Panc1 (cell line): ENCODE measurements around the gene C3orf62. TPM values are rescaled to one million over a fixed set of nuclear protein-coding genes. Genes with fewer than 3 reads are reported as not detected.

Source experiments
- ATAC-seq: fragments of 200-7000 bp; cut with Tn5 transposase; 2 replicates; pipeline ENCODE4 v1.9.1; 2020; ENCODE audit warnings: mild to moderate bottlenecking, moderate library complexity
- BruUV-seq: library from RNA; stranded (reverse); fragments of 400-500 nt; replicated peaks from 2 replicates; lab custom pipeline; 2021; lab: Mats Ljungman, UMichigan
- CTCF ChIA-PET: fragments of 300-600 bp; sonication (Branson Sonifier 250); formaldehyde crosslinking; loops from one replicate; lab custom pipeline; 2022; ENCODE audit warnings: antibody characterized with exemption; lab: Charles Lee
- POLR2A ChIA-PET: fragments of 300-600 bp; sonication (Branson Sonifier 250); formaldehyde crosslinking; loops from one replicate; lab custom pipeline; 2022; ENCODE audit warnings: antibody characterized with exemption; lab: Charles Lee
- DNase-seq: peaks from one replicate; pipeline ENCODE4 v3.0.0-alpha.2; 2010; ENCODE audit warnings: low read depth, low spot score
- H3K27ac ChIP-seq: 2 replicates; pipeline ENCODE4 v1.5.1; 2011; ENCODE audit warnings: mild to moderate bottlenecking, low read length, inconsistent platforms
- H3K27me3 ChIP-seq: fragments of 200-500 bp; sonication (Bioruptor generic); 2 replicates; pipeline ENCODE4 v1.6.0; 2014; ENCODE audit warnings: low read length, inconsistent platforms; ENCODE audit not compliant: control insufficient read depth, insufficient read depth
- H3K36me3 ChIP-seq: fragments of 200-500 bp; sonication (Bioruptor generic); 2 replicates; pipeline ENCODE4 v1.5.1; 2014; ENCODE audit warnings: inconsistent platforms, mild to moderate bottlenecking, low read length, moderate library complexity; ENCODE audit not compliant: control insufficient read depth, insufficient read depth
- H3K4me1 ChIP-seq: 2 replicates; pipeline ENCODE4 v1.5.1; 2011; ENCODE audit warnings: inconsistent platforms, mild to moderate bottlenecking, low read length, moderate library complexity; ENCODE audit not compliant: control insufficient read depth, insufficient read depth
- H3K4me3 ChIP-seq, 2 experiments: 2 replicates each; pipeline ENCODE4 v1.5.1; 2011 to 2012; ENCODE audit warnings: low read depth in 2 of 2, low read length in 2 of 2, mild to moderate bottlenecking in 2 of 2, inconsistent platforms in 1 of 2, moderate library complexity in 1 of 2
- H3K9me3 ChIP-seq: fragments of 200-500 bp; sonication (Bioruptor generic); 2 replicates; pipeline ENCODE4 v1.5.1; 2014; ENCODE audit warnings: low read depth, mild to moderate bottlenecking, inconsistent platforms, low read length, moderate library complexity; ENCODE audit not compliant: control insufficient read depth, insufficient read depth
- POLR2AphosphoS5 ChIP-seq: IDR thresholded peaks from 2 replicates; pipeline ENCODE4 v1.6.1; 2012; ENCODE audit warnings: mild to moderate bottlenecking, low read depth, low read length, moderate library complexity
- SIN3A ChIP-seq: IDR thresholded peaks from 2 replicates; pipeline ENCODE4 v1.6.1; 2012; ENCODE audit warnings: low read depth, mild to moderate bottlenecking, low read length, moderate library complexity, borderline replicate concordance; ENCODE audit not compliant: insufficient read depth
- TCF7L2 ChIP-seq: IDR thresholded peaks from 2 replicates; pipeline ENCODE4 v1.6.1; 2011; ENCODE audit warnings: mild to moderate bottlenecking, low read depth, low read length, inconsistent platforms
- in situ Hi-C: cut with HindIII; loops from 2 replicates; pipeline ENCODE4 v1.10.0; 2016; ENCODE audit warnings: low sequenced_read_pairs, low pct_unique_long_range_greater_than_20kb
- intact Hi-C: fragments of 100-400 bp; cut with micrococcal nuclease; formaldehyde crosslinking; loops from one replicate; pipeline ENCODE4 v1.10.0; 2022; ENCODE audit not compliant: unreplicated experiment
- total RNA-seq: library from RNA; stranded (reverse); gene quantifications from one replicate; pipeline ENCODE4 v1.2.1, GENCODE V29; 2021; ENCODE audit not compliant: unreplicated experiment
- TF ChIP-seq, protein P1 (sequence below), 2 experiments: IDR thresholded peaks; 2 replicates each; pipeline ENCODE4 v1.6.1; 2011 to 2012; ENCODE audit warnings: low read depth in 2 of 2, control low read depth in 1 of 2, low read length in 1 of 2, mild to moderate bottlenecking in 1 of 2, moderate library complexity in 1 of 2; ENCODE audit not compliant: insufficient read depth in 1 of 2
- TF ChIP-seq, protein P2 (sequence below): fragments of 450-650 bp; IDR thresholded peaks from 2 replicates; pipeline ENCODE4 v1.5.1; 2017; ENCODE audit warnings: mild to moderate bottlenecking

Gene C3orf62
- total RNA-seq, 1 experiment from 2014 or later, result 2.3 TPM

DNA sequence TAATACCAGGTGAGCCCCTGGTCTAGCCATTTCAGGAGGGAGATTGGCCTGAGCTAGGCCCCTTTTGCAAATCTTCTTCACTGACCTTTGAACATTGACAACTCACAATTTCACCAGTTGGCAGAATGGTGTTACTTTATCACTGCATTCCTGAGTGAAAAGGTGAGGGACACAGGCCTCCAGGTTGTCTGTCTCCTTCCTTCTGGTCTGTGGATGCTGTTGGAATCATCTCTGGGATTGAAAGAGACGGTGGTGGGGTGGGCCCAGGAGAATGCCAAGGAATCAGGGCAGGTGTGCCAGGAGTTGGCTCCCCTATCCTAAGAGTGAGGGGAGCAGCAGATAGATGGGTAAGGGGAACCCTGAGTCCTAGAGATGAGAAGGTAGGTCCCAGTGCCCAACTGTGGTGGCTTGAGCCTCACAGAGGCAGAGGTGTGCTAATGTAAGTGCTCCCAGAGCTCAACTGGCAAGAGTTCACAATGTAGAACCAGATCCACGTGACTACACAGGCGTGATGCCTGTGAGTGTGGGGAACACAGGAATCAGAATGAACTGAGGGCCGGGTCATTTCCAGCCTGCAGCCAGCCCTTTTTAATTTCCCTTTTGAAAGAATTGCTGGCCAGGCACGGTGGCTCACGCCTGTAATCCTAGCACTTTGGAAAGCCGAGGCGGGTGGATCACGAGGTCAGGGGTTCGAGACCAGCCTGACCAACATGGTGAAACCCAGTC, 11.2 kb downstream of the C3orf62 start:
- H3K4me1 ChIP-seq, result no peaks in the 10 kb centered on the region
- no peaks in the 10 kb centered on the region for H3K9me3 ChIP-seq
- POLR2A ChIA-PET, result interaction anchor here (0.5 to 0.7 kb wide), 2 partner anchors 80 to 278 kb away, joined by 4 to 13 read pairs; no protein-coding TSS in a partner anchor
- no TSS peak for BruUV-seq
- ATAC-seq (no peak), DNase-seq (no peak)
- TF ChIP-seq TCF7L2 (no peak), POLR2AphosphoS5 (no peak), SIN3A (no peak)
- TF ChIP-seq, protein P1, sequence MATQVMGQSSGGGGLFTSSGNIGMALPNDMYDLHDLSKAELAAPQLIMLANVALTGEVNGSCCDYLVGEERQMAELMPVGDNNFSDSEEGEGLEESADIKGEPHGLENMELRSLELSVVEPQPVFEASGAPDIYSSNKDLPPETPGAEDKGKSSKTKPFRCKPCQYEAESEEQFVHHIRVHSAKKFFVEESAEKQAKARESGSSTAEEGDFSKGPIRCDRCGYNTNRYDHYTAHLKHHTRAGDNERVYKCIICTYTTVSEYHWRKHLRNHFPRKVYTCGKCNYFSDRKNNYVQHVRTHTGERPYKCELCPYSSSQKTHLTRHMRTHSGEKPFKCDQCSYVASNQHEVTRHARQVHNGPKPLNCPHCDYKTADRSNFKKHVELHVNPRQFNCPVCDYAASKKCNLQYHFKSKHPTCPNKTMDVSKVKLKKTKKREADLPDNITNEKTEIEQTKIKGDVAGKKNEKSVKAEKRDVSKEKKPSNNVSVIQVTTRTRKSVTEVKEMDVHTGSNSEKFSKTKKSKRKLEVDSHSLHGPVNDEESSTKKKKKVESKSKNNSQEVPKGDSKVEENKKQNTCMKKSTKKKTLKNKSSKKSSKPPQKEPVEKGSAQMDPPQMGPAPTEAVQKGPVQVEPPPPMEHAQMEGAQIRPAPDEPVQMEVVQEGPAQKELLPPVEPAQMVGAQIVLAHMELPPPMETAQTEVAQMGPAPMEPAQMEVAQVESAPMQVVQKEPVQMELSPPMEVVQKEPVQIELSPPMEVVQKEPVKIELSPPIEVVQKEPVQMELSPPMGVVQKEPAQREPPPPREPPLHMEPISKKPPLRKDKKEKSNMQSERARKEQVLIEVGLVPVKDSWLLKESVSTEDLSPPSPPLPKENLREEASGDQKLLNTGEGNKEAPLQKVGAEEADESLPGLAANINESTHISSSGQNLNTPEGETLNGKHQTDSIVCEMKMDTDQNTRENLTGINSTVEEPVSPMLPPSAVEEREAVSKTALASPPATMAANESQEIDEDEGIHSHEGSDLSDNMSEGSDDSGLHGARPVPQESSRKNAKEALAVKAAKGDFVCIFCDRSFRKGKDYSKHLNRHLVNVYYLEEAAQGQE (IDR thresholded peaks at IDR 0.05; ENCODE audit: insufficient read depth in 1 of 2, low read depth in 2 of 2, low read length in 1 of 2), result no peak
- TF ChIP-seq, protein P2, sequence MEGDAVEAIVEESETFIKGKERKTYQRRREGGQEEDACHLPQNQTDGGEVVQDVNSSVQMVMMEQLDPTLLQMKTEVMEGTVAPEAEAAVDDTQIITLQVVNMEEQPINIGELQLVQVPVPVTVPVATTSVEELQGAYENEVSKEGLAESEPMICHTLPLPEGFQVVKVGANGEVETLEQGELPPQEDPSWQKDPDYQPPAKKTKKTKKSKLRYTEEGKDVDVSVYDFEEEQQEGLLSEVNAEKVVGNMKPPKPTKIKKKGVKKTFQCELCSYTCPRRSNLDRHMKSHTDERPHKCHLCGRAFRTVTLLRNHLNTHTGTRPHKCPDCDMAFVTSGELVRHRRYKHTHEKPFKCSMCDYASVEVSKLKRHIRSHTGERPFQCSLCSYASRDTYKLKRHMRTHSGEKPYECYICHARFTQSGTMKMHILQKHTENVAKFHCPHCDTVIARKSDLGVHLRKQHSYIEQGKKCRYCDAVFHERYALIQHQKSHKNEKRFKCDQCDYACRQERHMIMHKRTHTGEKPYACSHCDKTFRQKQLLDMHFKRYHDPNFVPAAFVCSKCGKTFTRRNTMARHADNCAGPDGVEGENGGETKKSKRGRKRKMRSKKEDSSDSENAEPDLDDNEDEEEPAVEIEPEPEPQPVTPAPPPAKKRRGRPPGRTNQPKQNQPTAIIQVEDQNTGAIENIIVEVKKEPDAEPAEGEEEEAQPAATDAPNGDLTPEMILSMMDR, result no peak
- H3K36me3 ChIP-seq, result no peaks in the 10 kb centered on the region
- in situ Hi-C loops, result no loop called here
- H3K4me3 ChIP-seq, result no peak overlapping the region
- no peak overlapping the region for H3K27ac ChIP-seq
- intact Hi-C loops, result no loop called here
- CTCF ChIA-PET, result no interaction called here
- no peaks in the 10 kb centered on the region for H3K27me3 ChIP-seq

DNA sequence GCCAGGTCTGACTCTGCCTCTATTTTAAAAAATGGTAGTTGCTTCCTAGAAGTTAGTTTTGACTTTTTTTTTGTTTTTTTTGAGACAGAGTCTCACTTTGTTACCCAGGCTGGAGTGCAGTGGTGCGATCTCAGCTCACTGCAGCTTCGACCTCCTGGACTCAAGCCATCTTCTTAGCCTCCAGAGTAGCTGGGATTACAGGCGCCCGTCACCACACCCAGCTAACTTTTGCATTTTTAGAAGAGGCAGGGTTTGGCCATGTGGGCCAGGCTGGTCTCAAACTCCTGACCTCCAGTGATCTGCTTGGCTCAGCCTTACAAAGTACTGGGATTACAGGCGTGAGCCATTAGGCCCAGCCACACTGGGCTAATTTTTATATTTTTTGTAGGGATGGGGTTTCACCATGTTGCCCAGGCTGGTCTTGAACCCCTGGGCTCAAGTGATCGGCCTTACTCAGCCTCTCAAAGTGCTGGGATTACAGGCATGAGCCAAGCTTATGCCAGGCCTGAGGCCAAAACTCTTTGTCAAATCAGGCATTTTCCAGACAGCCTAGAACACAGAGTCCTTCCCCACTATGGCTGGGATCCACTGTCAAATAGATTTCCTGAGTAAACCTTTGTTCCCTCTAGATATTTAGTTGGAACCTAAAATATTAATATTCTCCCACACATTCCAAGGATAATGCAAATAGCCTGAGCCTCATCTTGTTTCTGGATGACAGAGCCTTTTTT, 13.7 kb downstream of the C3orf62 start:
- H3K27ac ChIP-seq, result no peak overlapping the region
- TF ChIP-seq, protein P1 (IDR thresholded peaks at IDR 0.05; ENCODE audit: insufficient read depth in 1 of 2, low read depth in 2 of 2, low read length in 1 of 2), result no peak
- no peak for TF ChIP-seq POLR2AphosphoS5
- no peak for TF ChIP-seq TCF7L2
- no peak for TF ChIP-seq SIN3A
- TF ChIP-seq, protein P2, result no peak
- POLR2A ChIA-PET, result interaction anchor here (0.7 kb wide), 1 partner anchor 131 kb away, joined by 4 read pairs; the partner anchor contains the start of gene LAMB2
- DNase-seq, result no peak
- CTCF ChIA-PET, result interaction anchor here (0.6 kb wide), 1 partner anchor 16 kb away, joined by 9 read pairs; no protein-coding TSS in a partner anchor
- in situ Hi-C loops, result no loop called here
- no peaks in the 10 kb centered on the region for H3K9me3 ChIP-seq
- H3K4me1 ChIP-seq, result no peaks in the 10 kb centered on the region
- no TSS peak for BruUV-seq
- no peaks in the 10 kb centered on the region for H3K36me3 ChIP-seq
- H3K27me3 ChIP-seq, result no peaks in the 10 kb centered on the region
- intact Hi-C loops, result no loop called here
- H3K4me3 ChIP-seq, result no peak overlapping the region
- no peak for ATAC-seq
